ENCODE results near the gene SPOCK3. TPM values are rescaled to one million over a fixed set of nuclear protein-coding genes. Genes with fewer than 3 reads are reported as not detected.

SPOCK3 gene
- total and polyA plus RNA-seq, 2 experiments from 2014 or later, result 1.6 to 4.1 TPM

DNA sequence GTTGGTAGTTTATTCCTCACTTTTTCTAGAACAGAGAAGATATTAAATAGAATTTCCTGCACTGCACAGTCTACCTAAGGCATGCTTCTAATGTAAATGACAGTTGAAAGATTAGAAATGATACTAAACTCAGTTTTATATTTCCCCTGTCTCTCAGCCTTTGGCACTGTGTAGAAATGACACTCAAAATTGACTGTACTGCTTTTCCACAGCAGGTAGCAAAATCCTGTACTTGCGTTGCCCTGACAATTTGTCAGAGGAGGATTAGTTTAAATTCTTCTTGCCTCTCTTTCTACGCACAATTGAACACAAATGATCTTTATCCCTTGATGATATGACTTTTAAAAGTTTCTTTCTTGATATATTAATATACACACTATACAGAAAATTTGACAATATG is 347.6 kb downstream of the SPOCK3 start:
- Histone ChIP-seq H3K9me2 (ENCODE audit: insufficient read depth) (no peaks in the 10 kb centered on the region), H2AFZ (no peak overlapping the region), H3K27ac (ENCODE audit: low read depth) (no peak overlapping the region), H3K79me2 (replicated peaks; ENCODE audit: insufficient read depth) (no peaks in the 10 kb centered on the region), H3F3A (replicated peaks; ENCODE audit: low read depth) (no peaks in the 10 kb centered on the region), H3K27me3 (ENCODE audit: insufficient read depth) (no peaks in the 10 kb centered on the region), H3K4me1 (ENCODE audit: insufficient read depth) (no peaks in the 10 kb centered on the region), H3K4me2 (no peak overlapping the region), H3K4me3 (no peak overlapping the region), H3K36me3 (ENCODE audit: insufficient read depth) (no peaks in the 10 kb centered on the region), H4K20me1 (replicated peaks; ENCODE audit: insufficient read depth) (no peaks in the 10 kb centered on the region)
- Mint-ChIP-seq H3K4me3 (no peak overlapping the region), H3K4me1 (no peaks in the 10 kb centered on the region), H3K27ac (no peak overlapping the region), H3K27me3 (ENCODE audit: insufficient read depth, low read depth, poor library complexity) (peaks cover 2% of the 10 kb centered on the region), H3K9me3 (no peaks in the 10 kb centered on the region), H3K36me3 (ENCODE audit: low read depth) (no peaks in the 10 kb centered on the region)
- DNase-seq (ENCODE audit: low spot score) (no peak), ATAC-seq (no peak)
- no peak for TF ChIP-seq EZH2phosphoT487 (IDR thresholded peaks at IDR 0.05; ENCODE audit: unreplicated experiment)
- no peak for TF ChIP-seq CREB1 (CRISPR knock-in tag; IDR thresholded peaks at IDR 0.05; ENCODE audit: low read depth)

DNA sequence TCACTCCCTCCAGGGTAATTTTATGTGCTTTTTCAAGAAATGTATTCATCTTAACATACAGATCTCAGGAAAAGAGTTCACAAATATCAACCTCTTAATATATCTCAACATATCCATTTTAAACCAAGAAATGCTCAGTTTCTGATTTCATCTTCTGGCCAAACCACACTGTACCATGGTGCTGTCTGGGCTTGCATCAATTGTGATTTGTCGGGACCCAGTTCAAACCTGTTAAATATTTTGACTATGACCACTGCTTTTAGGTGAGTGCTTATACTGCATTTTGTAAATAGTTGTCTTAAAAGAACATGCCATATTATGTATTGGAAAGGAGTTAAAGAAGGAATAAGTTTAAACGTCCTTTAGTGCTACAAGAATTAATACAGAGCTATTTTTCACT is 352.1 kb downstream of the SPOCK3 start:
- Histone ChIP-seq H2AFZ (no peak overlapping the region), H3K4me2 (no peak overlapping the region), H3K79me2 (replicated peaks; ENCODE audit: insufficient read depth) (no peaks in the 10 kb centered on the region), H3K27ac (ENCODE audit: low read depth) (no peak overlapping the region), H3K36me3 (ENCODE audit: insufficient read depth) (no peaks in the 10 kb centered on the region), H3K4me1 (ENCODE audit: insufficient read depth) (no peaks in the 10 kb centered on the region), H3K27me3 (ENCODE audit: insufficient read depth) (no peaks in the 10 kb centered on the region), H3F3A (replicated peaks; ENCODE audit: low read depth) (no peaks in the 10 kb centered on the region), H4K20me1 (replicated peaks; ENCODE audit: insufficient read depth) (no peaks in the 10 kb centered on the region), H3K4me3 (no peak overlapping the region), H3K9me2 (ENCODE audit: insufficient read depth) (no peaks in the 10 kb centered on the region)
- Mint-ChIP-seq H3K27me3 (ENCODE audit: insufficient read depth, low read depth, poor library complexity) (peaks cover 2% of the 10 kb centered on the region), H3K4me1 (peaks cover 4% of the 10 kb centered on the region), H3K9me3 (no peaks in the 10 kb centered on the region), H3K4me3 (no peak overlapping the region), H3K36me3 (ENCODE audit: low read depth) (no peaks in the 10 kb centered on the region), H3K27ac (no peak overlapping the region)
- ATAC-seq, result no peak
- DNase-seq (ENCODE audit: low spot score), result no peak
- TF ChIP-seq, protein P1, sequence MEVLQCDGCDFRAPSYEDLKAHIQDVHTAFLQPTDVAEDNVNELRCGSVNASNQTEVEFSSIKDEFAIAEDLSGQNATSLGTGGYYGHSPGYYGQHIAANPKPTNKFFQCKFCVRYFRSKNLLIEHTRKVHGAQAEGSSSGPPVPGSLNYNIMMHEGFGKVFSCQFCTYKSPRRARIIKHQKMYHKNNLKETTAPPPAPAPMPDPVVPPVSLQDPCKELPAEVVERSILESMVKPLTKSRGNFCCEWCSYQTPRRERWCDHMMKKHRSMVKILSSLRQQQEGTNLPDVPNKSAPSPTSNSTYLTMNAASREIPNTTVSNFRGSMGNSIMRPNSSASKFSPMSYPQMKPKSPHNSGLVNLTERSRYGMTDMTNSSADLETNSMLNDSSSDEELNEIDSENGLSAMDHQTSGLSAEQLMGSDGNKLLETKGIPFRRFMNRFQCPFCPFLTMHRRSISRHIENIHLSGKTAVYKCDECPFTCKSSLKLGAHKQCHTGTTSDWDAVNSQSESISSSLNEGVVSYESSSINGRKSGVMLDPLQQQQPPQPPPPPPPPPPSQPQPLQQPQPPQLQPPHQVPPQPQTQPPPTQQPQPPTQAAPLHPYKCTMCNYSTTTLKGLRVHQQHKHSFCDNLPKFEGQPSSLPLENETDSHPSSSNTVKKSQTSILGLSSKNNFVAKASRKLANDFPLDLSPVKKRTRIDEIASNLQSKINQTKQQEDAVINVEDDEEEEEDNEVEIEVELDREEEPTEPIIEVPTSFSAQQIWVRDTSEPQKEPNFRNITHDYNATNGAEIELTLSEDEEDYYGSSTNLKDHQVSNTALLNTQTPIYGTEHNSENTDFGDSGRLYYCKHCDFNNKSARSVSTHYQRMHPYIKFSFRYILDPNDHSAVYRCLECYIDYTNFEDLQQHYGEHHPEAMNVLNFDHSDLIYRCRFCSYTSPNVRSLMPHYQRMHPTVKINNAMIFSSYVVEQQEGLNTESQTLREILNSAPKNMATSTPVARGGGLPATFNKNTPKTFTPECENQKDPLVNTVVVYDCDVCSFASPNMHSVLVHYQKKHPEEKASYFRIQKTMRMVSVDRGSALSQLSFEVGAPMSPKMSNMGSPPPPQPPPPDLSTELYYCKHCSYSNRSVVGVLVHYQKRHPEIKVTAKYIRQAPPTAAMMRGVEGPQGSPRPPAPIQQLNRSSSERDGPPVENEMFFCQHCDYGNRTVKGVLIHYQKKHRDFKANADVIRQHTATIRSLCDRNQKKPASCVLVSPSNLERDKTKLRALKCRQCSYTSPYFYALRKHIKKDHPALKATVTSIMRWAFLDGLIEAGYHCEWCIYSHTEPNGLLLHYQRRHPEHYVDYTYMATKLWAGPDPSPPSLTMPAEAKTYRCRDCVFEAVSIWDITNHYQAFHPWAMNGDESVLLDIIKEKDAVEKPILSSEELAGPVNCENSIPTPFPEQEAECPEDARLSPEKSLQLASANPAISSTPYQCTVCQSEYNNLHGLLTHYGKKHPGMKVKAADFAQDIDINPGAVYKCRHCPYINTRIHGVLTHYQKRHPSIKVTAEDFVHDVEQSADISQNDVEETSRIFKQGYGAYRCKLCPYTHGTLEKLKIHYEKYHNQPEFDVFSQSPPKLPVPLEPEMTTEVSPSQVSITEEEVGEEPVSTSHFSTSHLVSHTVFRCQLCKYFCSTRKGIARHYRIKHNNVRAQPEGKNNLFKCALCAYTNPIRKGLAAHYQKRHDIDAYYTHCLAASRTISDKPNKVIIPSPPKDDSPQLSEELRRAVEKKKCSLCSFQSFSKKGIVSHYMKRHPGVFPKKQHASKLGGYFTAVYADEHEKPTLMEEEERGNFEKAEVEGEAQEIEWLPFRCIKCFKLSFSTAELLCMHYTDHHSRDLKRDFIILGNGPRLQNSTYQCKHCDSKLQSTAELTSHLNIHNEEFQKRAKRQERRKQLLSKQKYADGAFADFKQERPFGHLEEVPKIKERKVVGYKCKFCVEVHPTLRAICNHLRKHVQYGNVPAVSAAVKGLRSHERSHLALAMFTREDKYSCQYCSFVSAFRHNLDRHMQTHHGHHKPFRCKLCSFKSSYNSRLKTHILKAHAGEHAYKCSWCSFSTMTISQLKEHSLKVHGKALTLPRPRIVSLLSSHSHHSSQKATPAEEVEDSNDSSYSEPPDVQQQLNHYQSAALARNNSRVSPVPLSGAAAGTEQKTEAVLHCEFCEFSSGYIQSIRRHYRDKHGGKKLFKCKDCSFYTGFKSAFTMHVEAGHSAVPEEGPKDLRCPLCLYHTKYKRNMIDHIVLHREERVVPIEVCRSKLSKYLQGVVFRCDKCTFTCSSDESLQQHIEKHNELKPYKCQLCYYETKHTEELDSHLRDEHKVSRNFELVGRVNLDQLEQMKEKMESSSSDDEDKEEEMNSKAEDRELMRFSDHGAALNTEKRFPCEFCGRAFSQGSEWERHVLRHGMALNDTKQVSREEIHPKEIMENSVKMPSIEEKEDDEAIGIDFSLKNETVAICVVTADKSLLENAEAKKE (CRISPR knock-in tag; IDR thresholded peaks at IDR 0.05), result no peak
- TF ChIP-seq, protein P2, sequence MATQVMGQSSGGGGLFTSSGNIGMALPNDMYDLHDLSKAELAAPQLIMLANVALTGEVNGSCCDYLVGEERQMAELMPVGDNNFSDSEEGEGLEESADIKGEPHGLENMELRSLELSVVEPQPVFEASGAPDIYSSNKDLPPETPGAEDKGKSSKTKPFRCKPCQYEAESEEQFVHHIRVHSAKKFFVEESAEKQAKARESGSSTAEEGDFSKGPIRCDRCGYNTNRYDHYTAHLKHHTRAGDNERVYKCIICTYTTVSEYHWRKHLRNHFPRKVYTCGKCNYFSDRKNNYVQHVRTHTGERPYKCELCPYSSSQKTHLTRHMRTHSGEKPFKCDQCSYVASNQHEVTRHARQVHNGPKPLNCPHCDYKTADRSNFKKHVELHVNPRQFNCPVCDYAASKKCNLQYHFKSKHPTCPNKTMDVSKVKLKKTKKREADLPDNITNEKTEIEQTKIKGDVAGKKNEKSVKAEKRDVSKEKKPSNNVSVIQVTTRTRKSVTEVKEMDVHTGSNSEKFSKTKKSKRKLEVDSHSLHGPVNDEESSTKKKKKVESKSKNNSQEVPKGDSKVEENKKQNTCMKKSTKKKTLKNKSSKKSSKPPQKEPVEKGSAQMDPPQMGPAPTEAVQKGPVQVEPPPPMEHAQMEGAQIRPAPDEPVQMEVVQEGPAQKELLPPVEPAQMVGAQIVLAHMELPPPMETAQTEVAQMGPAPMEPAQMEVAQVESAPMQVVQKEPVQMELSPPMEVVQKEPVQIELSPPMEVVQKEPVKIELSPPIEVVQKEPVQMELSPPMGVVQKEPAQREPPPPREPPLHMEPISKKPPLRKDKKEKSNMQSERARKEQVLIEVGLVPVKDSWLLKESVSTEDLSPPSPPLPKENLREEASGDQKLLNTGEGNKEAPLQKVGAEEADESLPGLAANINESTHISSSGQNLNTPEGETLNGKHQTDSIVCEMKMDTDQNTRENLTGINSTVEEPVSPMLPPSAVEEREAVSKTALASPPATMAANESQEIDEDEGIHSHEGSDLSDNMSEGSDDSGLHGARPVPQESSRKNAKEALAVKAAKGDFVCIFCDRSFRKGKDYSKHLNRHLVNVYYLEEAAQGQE (IDR thresholded peaks at IDR 0.05; ENCODE audit: unreplicated experiment), result no peak
- TF ChIP-seq, protein P3, sequence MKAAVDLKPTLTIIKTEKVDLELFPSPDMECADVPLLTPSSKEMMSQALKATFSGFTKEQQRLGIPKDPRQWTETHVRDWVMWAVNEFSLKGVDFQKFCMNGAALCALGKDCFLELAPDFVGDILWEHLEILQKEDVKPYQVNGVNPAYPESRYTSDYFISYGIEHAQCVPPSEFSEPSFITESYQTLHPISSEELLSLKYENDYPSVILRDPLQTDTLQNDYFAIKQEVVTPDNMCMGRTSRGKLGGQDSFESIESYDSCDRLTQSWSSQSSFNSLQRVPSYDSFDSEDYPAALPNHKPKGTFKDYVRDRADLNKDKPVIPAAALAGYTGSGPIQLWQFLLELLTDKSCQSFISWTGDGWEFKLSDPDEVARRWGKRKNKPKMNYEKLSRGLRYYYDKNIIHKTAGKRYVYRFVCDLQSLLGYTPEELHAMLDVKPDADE (IDR thresholded peaks at IDR 0.05), result no peak
- no peak for TF ChIP-seq POLR2AphosphoS5 (IDR thresholded peaks at IDR 0.05; ENCODE audit: low read depth)
- no peak for TF ChIP-seq NANOG (IDR thresholded peaks at IDR 0.05; ENCODE audit: borderline replicate concordance)
- TF ChIP-seq, protein P4, sequence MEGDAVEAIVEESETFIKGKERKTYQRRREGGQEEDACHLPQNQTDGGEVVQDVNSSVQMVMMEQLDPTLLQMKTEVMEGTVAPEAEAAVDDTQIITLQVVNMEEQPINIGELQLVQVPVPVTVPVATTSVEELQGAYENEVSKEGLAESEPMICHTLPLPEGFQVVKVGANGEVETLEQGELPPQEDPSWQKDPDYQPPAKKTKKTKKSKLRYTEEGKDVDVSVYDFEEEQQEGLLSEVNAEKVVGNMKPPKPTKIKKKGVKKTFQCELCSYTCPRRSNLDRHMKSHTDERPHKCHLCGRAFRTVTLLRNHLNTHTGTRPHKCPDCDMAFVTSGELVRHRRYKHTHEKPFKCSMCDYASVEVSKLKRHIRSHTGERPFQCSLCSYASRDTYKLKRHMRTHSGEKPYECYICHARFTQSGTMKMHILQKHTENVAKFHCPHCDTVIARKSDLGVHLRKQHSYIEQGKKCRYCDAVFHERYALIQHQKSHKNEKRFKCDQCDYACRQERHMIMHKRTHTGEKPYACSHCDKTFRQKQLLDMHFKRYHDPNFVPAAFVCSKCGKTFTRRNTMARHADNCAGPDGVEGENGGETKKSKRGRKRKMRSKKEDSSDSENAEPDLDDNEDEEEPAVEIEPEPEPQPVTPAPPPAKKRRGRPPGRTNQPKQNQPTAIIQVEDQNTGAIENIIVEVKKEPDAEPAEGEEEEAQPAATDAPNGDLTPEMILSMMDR (conservative IDR thresholded peaks at IDR 0.05; ENCODE audit: low read depth in 2 of 2), result no peak
- TF ChIP-seq EZH2phosphoT487 (IDR thresholded peaks at IDR 0.05; ENCODE audit: unreplicated experiment), result no peak

Measured in GM23338 (cell line).